BLaER1 treated with 17β-estradiol and CSF1 and Interleukin-3, amounts not matched to agents 10 nM and 100 nM (cell line): ENCODE data around the gene KDELR1.
"Not testable (repeated sequence)": the region's sequence is repeated elsewhere in the genome, so short reads cannot be mapped to it uniquely, and the experiment has no call there.

Experiments used
- H3K27ac ChIP-seq, 11 experiments: shearing (Covaris generic); formaldehyde crosslinking; 2 replicates each; pipeline ENCODE4 v1.8.1; 2022
- H3K27me3 ChIP-seq, 11 experiments: shearing (Covaris generic); formaldehyde crosslinking; 2 replicates each; pipeline ENCODE4 v1.8.1; 2022
- H3K36me3 ChIP-seq, 11 experiments: shearing (Covaris generic); formaldehyde crosslinking; 2 replicates each; pipeline ENCODE4 v1.8.1; 2022
- H3K4me1 ChIP-seq, 10 experiments: shearing (Covaris generic); formaldehyde crosslinking; 2 replicates each; pipeline ENCODE4 v1.8.1; 2022
- H3K4me2 ChIP-seq, 11 experiments: shearing (Covaris generic); formaldehyde crosslinking; 2 replicates each; pipeline ENCODE4 v1.8.1; 2022
- H3K4me3 ChIP-seq, 10 experiments: shearing (Covaris generic); formaldehyde crosslinking; 2 replicates each; pipeline ENCODE4 v1.8.1; 2022
- H3K9ac ChIP-seq, 11 experiments: shearing (Covaris generic); formaldehyde crosslinking; 2 replicates each; pipeline ENCODE4 v1.8.1; 2022
- H3K9me3 ChIP-seq, 11 experiments: shearing (Covaris generic); formaldehyde crosslinking; replicated peaks in 1 of 11; 2 replicates each; pipeline ENCODE4 v1.8.1; 2022
- H4K20me1 ChIP-seq, 11 experiments: shearing (Covaris generic); formaldehyde crosslinking; 2 replicates each; pipeline ENCODE4 v1.8.1; 2022
- Cebpa-rat ChIP-seq, 11 experiments: shearing (Covaris generic); IDR thresholded peaks; 2 replicates each; pipeline ENCODE4 v1.8.1; 2022

The KDELR1 gene

GRCh38 chr19:48386981-48387380 is 4.4 kb downstream of the KDELR1 start:
- Histone ChIP-seq H3K4me1 (peaks cover 10 to 27% (median 18%) of the 10 kb centered on the region in 10 experiments; a peak in 18 of 20 replicates), H4K20me1 (peaks cover 0 to 45% (median 6%) of the 10 kb centered on the region in 11 experiments; a peak in 10 of 22 replicates), H3K36me3 (peaks cover 74 to 76% (median 75%) of the 10 kb centered on the region in 11 experiments), H3K27me3 (no peaks in the 10 kb centered on the region), H3K4me3 (no peak overlapping the region), H3K9ac (no peak overlapping the region; a peak in 2 of 22 replicates), H3K27ac (no peak overlapping the region), H3K9me3 (no peaks in the 10 kb centered on the region), H3K4me2 (no peak overlapping the region)
- TF ChIP-seq Cebpa-rat (IDR thresholded peaks at IDR 0.05), result no peak

DNA sequence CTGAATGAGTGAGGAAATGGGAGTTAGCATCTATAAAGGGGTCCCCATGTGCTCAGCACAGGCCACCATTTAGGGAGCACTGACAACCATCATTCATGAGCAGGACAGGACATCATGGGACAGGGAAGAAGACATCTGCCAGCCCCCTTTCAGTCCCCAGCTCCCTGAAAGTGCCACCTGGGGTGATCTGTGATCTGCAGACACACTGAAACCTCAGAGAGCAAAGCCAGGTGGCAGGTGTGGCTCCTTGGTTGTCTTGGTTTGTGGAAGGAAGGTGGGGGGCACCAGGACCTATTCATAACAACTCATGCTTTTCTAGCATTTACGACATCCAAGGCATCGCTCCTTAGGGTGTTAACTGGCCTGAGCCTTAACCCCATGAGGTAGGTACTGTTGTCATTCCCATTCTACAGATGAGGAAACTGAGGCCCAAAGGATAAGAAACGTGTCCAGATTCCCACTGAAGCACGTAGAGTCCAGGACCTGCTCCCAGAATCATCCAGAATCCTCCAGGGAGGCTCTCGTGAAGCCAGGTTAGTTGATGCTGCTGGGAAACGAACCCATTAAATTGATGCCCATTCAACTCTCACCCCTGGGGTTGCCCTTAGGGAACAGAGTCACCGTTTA is 5.8 kb downstream of the KDELR1 start:
- Histone ChIP-seq H3K9me3 (no peaks in the 10 kb centered on the region), H3K27ac (no peak overlapping the region), H3K4me3 (no peak overlapping the region), H3K4me2 (no peak overlapping the region), H3K27me3 (no peaks in the 10 kb centered on the region), H4K20me1 (peaks cover 0 to 45% (median 6%) of the 10 kb centered on the region in 11 experiments; a peak in 10 of 22 replicates), H3K36me3 (peaks cover 86 to 90% (median 89%) of the 10 kb centered on the region in 11 experiments), H3K4me1 (peaks cover 8 to 24% (median 14%) of the 10 kb centered on the region in 10 experiments; a peak in 16 of 20 replicates), H3K9ac (peak overlapping the region in 1 of 11 experiments; percentile 15; a peak in 2 of 22 replicates)
- no peak for TF ChIP-seq Cebpa-rat (IDR thresholded peaks at IDR 0.05)

- no peaks in the 10 kb centered on the region for H3K27me3 ChIP-seq
- H3K27ac ChIP-seq, result no peak overlapping the region
- peaks cover 64 to 74% (median 68%) of the 10 kb centered on the region in 11 experiments for H3K36me3 ChIP-seq
Observed at GRCh38 chr19:48382286-48382685, 9.1 kb downstream of the KDELR1 start.

GRCh38 chr19:48381178-48381950 is 10.0 kb downstream of the KDELR1 start:
- no peak overlapping the region; a peak in 1 of 22 replicates for H3K9ac ChIP-seq
- no peak for TF ChIP-seq Cebpa-rat (IDR thresholded peaks at IDR 0.05)
- peaks cover 19 to 42% (median 30%) of the 10 kb centered on the region in 10 experiments for H3K4me1 ChIP-seq
- H3K9me3 ChIP-seq, result no peaks in the 10 kb centered on the region
- H3K4me2 ChIP-seq, result no peak overlapping the region
- no peaks in the 10 kb centered on the region for H3K27me3 ChIP-seq
- H3K27ac ChIP-seq, result no peak overlapping the region
- H3K36me3 ChIP-seq, result peaks cover 54 to 65% (median 59%) of the 10 kb centered on the region in 11 experiments
- H3K4me3 ChIP-seq, result no peak overlapping the region
- H4K20me1 ChIP-seq, result peaks cover 0 to 24% (median 0%) of the 10 kb centered on the region in 11 experiments; a peak in 5 of 22 replicates

More at GRCh38 chr19:48382286-48382685, 9.1 kb downstream of the KDELR1 start:
- Histone ChIP-seq H3K4me2 (no peak overlapping the region), H3K9ac (no peak overlapping the region), H3K4me1 (peaks cover 11 to 34% (median 20%) of the 10 kb centered on the region in 10 experiments), H4K20me1 (peaks cover 0 to 33% (median 4%) of the 10 kb centered on the region in 11 experiments; a peak in 7 of 22 replicates), H3K9me3 (no peaks in the 10 kb centered on the region), H3K4me3 (no peak overlapping the region)
- no peak for TF ChIP-seq Cebpa-rat (IDR thresholded peaks at IDR 0.05)

GRCh38 chr19:48379058-48379457 is 12.3 kb downstream of the KDELR1 start:
- no peaks in the 10 kb centered on the region for H3K27me3 ChIP-seq
- peak overlapping the region in 4 of 11 experiments; percentile 22 to 56 (median 29); a peak in 6 of 22 replicates for H3K4me2 ChIP-seq
- TF ChIP-seq Cebpa-rat (IDR thresholded peaks at IDR 0.05), result no peak
- H3K9me3 ChIP-seq, result no peaks in the 10 kb centered on the region
- peaks cover 19 to 64% (median 50%) of the 10 kb centered on the region in 10 experiments for H3K4me1 ChIP-seq
- H3K4me3 ChIP-seq, result no peak overlapping the region
- peaks cover 31 to 42% (median 36%) of the 10 kb centered on the region in 11 experiments for H3K36me3 ChIP-seq
- peaks cover 0 to 12% (median 0%) of the 10 kb centered on the region in 11 experiments; a peak in 3 of 22 replicates for H4K20me1 ChIP-seq
- no peak overlapping the region for H3K27ac ChIP-seq
- H3K9ac ChIP-seq, result no peak overlapping the region

- Histone ChIP-seq H3K27me3 (no peaks in the 10 kb centered on the region), H4K20me1 (peaks cover 0 to 3% (median 0%) of the 10 kb centered on the region in 11 experiments; a peak in 2 of 22 replicates), H3K4me3 (no peak overlapping the region), H3K4me2 (peak overlapping the region; percentile 22 to 88 (median 48); a peak in 16 of 22 replicates), H3K9ac (no peak overlapping the region; a peak in 1 of 22 replicates), H3K9me3 (no peaks in the 10 kb centered on the region), H3K27ac (peak overlapping the region in 2 of 11 experiments; percentile 24 to 26; a peak in 3 of 22 replicates), H3K36me3 (peaks cover 23 to 33% (median 27%) of the 10 kb centered on the region in 11 experiments), H3K4me1 (peaks cover 19 to 71% (median 59%) of the 10 kb centered on the region in 10 experiments)
- TF ChIP-seq Cebpa-rat (IDR thresholded peaks at IDR 0.05), result no peak
Observed at GRCh38 chr19:48378194-48378570, 13.2 kb downstream of the KDELR1 start.

GRCh38 chr19:48373567-48373966 is 17.8 kb downstream of the KDELR1 start:
- H3K9me3 ChIP-seq, result no peaks in the 10 kb centered on the region
- H3K27me3 ChIP-seq, result no peaks in the 10 kb centered on the region
- peaks cover 16 to 88% (median 81%) of the 10 kb centered on the region in 10 experiments for H3K4me1 ChIP-seq
- H3K9ac ChIP-seq, result peak overlapping the region in 6 of 11 experiments; percentile 11 to 47 (median 46); a peak in 8 of 22 replicates
- H3K27ac ChIP-seq, result peak overlapping the region in 7 of 11 experiments; percentile 29 to 57 (median 39); a peak in 10 of 22 replicates
- no peaks in the 10 kb centered on the region for H3K36me3 ChIP-seq
- no peaks in the 10 kb centered on the region for H4K20me1 ChIP-seq
- no peak for TF ChIP-seq Cebpa-rat (IDR thresholded peaks at IDR 0.05)
- H3K4me3 ChIP-seq, result no peak overlapping the region
- H3K4me2 ChIP-seq, result peak overlapping the region in 8 of 11 experiments; percentile 3 to 96 (median 71); a peak in 16 of 22 replicates

- Histone ChIP-seq H3K9ac (peak overlapping the region in 7 of 11 experiments; percentile 11 to 47 (median 46); a peak in 10 of 22 replicates), H3K27me3 (no peaks in the 10 kb centered on the region), H3K4me1 (peaks cover 10 to 89% (median 81%) of the 10 kb centered on the region in 10 experiments), H3K27ac (peak overlapping the region in 7 of 11 experiments; percentile 29 to 57 (median 39); a peak in 13 of 22 replicates), H3K9me3 (no peaks in the 10 kb centered on the region), H4K20me1 (no peaks in the 10 kb centered on the region), H3K4me2 (peak overlapping the region in 10 of 11 experiments; percentile 3 to 96 (median 55); a peak in 19 of 22 replicates), H3K36me3 (no peaks in the 10 kb centered on the region), H3K4me3 (no peak overlapping the region)
- TF ChIP-seq Cebpa-rat (IDR thresholded peaks at IDR 0.05), result no peak
Observed at GRCh38 chr19:48372904-48373303, 18.4 kb downstream of the KDELR1 start.

- not testable (repeated sequence) for H3K27me3 ChIP-seq, H3K36me3 ChIP-seq, H3K27ac ChIP-seq, H4K20me1 ChIP-seq, H3K9ac ChIP-seq, H3K9me3 ChIP-seq, H3K4me3 ChIP-seq
- Histone ChIP-seq H3K4me1 (peaks cover 10 to 89% (median 79%) of the 10 kb centered on the region in 10 experiments; a peak in 19 of 20 replicates), H3K4me2 (peak overlapping the region in 1 of 11 experiments; percentile 86; a peak in 1 of 22 replicates)
Observed at GRCh38 chr19:48371771-48372170, 19.6 kb downstream of the KDELR1 start.
